WTC11 (cell line): ENCODE data around the gene APMAP. TPM values are rescaled to one million over a fixed set of nuclear protein-coding genes. Genes with fewer than 3 reads are reported as not detected.

Experiments
- ATAC-seq: fragments of 200-7000 bp; cut with Tn5 transposase; 2 replicates; pipeline ENCODE4 v1.10.0; 2021; ENCODE audit warnings: mild to moderate bottlenecking, moderate library complexity
- CTCF ChIA-PET: fragments of 300-600 bp; sonication (Branson Sonifier 250); formaldehyde crosslinking; loops from one replicate; lab custom pipeline; 2021; ENCODE audit warnings: antibody characterized with exemption; lab: Charles Lee
- POLR2A ChIA-PET: fragments of 350-600 bp; sonication (Branson Sonifier 250); formaldehyde crosslinking; loops from one replicate; lab custom pipeline; 2021; ENCODE audit warnings: antibody characterized with exemption; lab: Charles Lee
- DNase-seq: peaks from one replicate; pipeline ENCODE4 v3.0.0; 2021; ENCODE audit warnings: low spot score
- H3K27ac Mint-ChIP-seq: 2 replicates; pipeline ENCODE4 v1.8.0; 2021; ENCODE audit warnings: mixed read lengths
- H3K27me3 Mint-ChIP-seq: 2 replicates; pipeline ENCODE4 v1.8.0; 2021; ENCODE audit warnings: low read depth, mild to moderate bottlenecking, moderate library complexity, mixed read lengths
- H3K36me3 Mint-ChIP-seq: 2 replicates; pipeline ENCODE4 v1.8.0; 2021; ENCODE audit warnings: mixed read lengths
- H3K4me1 Mint-ChIP-seq: 2 replicates; pipeline ENCODE4 v1.8.0; 2022; ENCODE audit warnings: mixed read lengths
- H3K4me3 Mint-ChIP-seq: 2 replicates; pipeline ENCODE4 v1.8.0; 2021; ENCODE audit warnings: mild to moderate bottlenecking, moderate library complexity, mixed read lengths
- H3K9me3 Mint-ChIP-seq: 2 replicates; pipeline ENCODE4 v1.8.0; 2021; ENCODE audit warnings: mixed read lengths
- ATF3 ChIP-seq: sonication (generic); formaldehyde crosslinking; conservative IDR thresholded peaks from 2 replicates; pipeline ENCODE4 v1.8.1; 2022; ENCODE audit warnings: mild to moderate bottlenecking, missing genetic modification reagents
- CBFB ChIP-seq: sonication (generic); formaldehyde crosslinking; IDR thresholded peaks from 2 replicates; pipeline ENCODE4 v1.8.1; 2022; ENCODE audit warnings: mild to moderate bottlenecking, low read depth, missing genetic modification reagents
- CREB1 ChIP-seq: sonication (generic); formaldehyde crosslinking; IDR thresholded peaks from 2 replicates; pipeline ENCODE4 v1.8.0; 2023; ENCODE audit warnings: mild to moderate bottlenecking, missing genetic modification reagents
- CREM ChIP-seq: sonication (generic); formaldehyde crosslinking; IDR thresholded peaks from 2 replicates; pipeline ENCODE4 v1.8.1; 2022; ENCODE audit warnings: mild to moderate bottlenecking, missing genetic modification reagents, moderate library complexity
- CTCF ChIP-seq: fragments of 200-600 bp; IDR thresholded peaks from 2 replicates; pipeline ENCODE4 v1.8.0; 2022; ENCODE audit warnings: antibody characterized with exemption
- E2F4 ChIP-seq: sonication (generic); formaldehyde crosslinking; IDR thresholded peaks from 2 replicates; pipeline ENCODE4 v1.8.1; 2022; ENCODE audit warnings: low read depth, mild to moderate bottlenecking, moderate library complexity, missing genetic modification reagents, borderline replicate concordance
- ERG ChIP-seq: fragments of 250-450 bp; sonication (Bioruptor Pico); IDR thresholded peaks from 2 replicates; pipeline ENCODE4 v1.8.0; 2021; ENCODE audit warnings: mild to moderate bottlenecking
- FOXP1 ChIP-seq: sonication (generic); formaldehyde crosslinking; IDR thresholded peaks from 2 replicates; pipeline ENCODE4 v1.8.0; 2022; ENCODE audit warnings: missing genetic modification reagents, mild to moderate bottlenecking, moderate library complexity, borderline replicate concordance
- GTF2I ChIP-seq: fragments of 250-450 bp; sonication (Bioruptor Pico); conservative IDR thresholded peaks from 2 replicates; pipeline ENCODE4 v1.4.0; 2021; ENCODE audit warnings: mild to moderate bottlenecking
- HMGA2 ChIP-seq: fragments of 250-450 bp; sonication (Bioruptor Pico); IDR thresholded peaks from 2 replicates; pipeline ENCODE4 v1.4.0; 2021; ENCODE audit warnings: mild to moderate bottlenecking, moderate library complexity
- IRF1 ChIP-seq: sonication (generic); formaldehyde crosslinking; IDR thresholded peaks from 2 replicates; pipeline ENCODE4 v1.8.0; 2023; ENCODE audit warnings: missing genetic modification reagents
- IRF2 ChIP-seq: sonication (generic); formaldehyde crosslinking; IDR thresholded peaks from 2 replicates; pipeline ENCODE4 v1.8.0; 2022; ENCODE audit warnings: low read depth, missing genetic modification reagents, borderline replicate concordance
- MYBL2 ChIP-seq: sonication (generic); formaldehyde crosslinking; IDR thresholded peaks from 2 replicates; pipeline ENCODE4 v1.8.1; 2023; ENCODE audit warnings: mild to moderate bottlenecking, moderate library complexity, missing genetic modification reagents
- NFE2L1 ChIP-seq: sonication (generic); formaldehyde crosslinking; IDR thresholded peaks from 2 replicates; pipeline ENCODE4 v1.8.1; 2023; ENCODE audit warnings: missing genetic modification reagents
- NFYB ChIP-seq: sonication (generic); formaldehyde crosslinking; conservative IDR thresholded peaks from 2 replicates; pipeline ENCODE4 v1.8.0; 2022; ENCODE audit warnings: low read depth, missing genetic modification reagents
- TEAD1 ChIP-seq: sonication (generic); formaldehyde crosslinking; IDR thresholded peaks from 2 replicates; pipeline ENCODE4 v1.8.0; 2022; ENCODE audit warnings: mild to moderate bottlenecking, missing genetic modification reagents
- ZNF121 ChIP-seq: sonication (generic); formaldehyde crosslinking; IDR thresholded peaks from 2 replicates; pipeline ENCODE4 v1.8.0; 2023; ENCODE audit warnings: missing genetic modification reagents
- ZNF219 ChIP-seq: sonication (generic); formaldehyde crosslinking; IDR thresholded peaks from 2 replicates; pipeline ENCODE4 v1.8.0; 2023; ENCODE audit warnings: missing genetic modification reagents, mild to moderate bottlenecking, borderline replicate concordance
- ZNF317 ChIP-seq: sonication (generic); formaldehyde crosslinking; IDR thresholded peaks from 2 replicates; pipeline ENCODE4 v1.8.1; 2023; ENCODE audit warnings: low read depth, mild to moderate bottlenecking, moderate library complexity, missing genetic modification reagents, borderline replicate concordance
- ZNF416 ChIP-seq: fragments of 250-450 bp; sonication (Bioruptor Pico); IDR thresholded peaks from 2 replicates; pipeline ENCODE4 v1.9.0; 2021; ENCODE audit warnings: mild to moderate bottlenecking, inconsistent platforms
- total RNA-seq: library from RNA; stranded (reverse); gene quantifications from 3 replicates; pipeline ENCODE4 v1.2.3, GENCODE V29; 2021

The APMAP gene
- total RNA-seq, 1 experiment from 2014 or later, result 55.3 TPM

GRCh38 chr20:25022680-25023079 lies 30.1 kb upstream of the APMAP start (continued):
- TF ChIP-seq NFE2L1 (CRISPR knock-in tag) (no peak), CREM (CRISPR knock-in tag) (no peak)

GRCh38 chr20:25021336-25021735 lies 28.8 kb upstream of the APMAP start:
- no peaks in the 10 kb centered on the region for H3K36me3 Mint-ChIP-seq
- TF ChIP-seq CREM (CRISPR knock-in tag) (no peak), CREB1 (CRISPR knock-in tag) (no peak), ZNF317 (CRISPR knock-in tag) (no peak), GTF2I (CRISPR knock-in tag) (no peak), IRF1 (CRISPR knock-in tag) (no peak), FOXP1 (CRISPR knock-in tag) (no peak), ZNF121 (no peak), CBFB (CRISPR knock-in tag) (no peak), E2F4 (CRISPR knock-in tag) (no peak), ZNF219 (CRISPR knock-in tag) (no peak), TEAD1 (CRISPR knock-in tag) (no peak), HMGA2 (CRISPR knock-in tag) (no peak), CTCF (no peak), ATF3 (CRISPR knock-in tag) (no peak), NFYB (CRISPR knock-in tag) (no peak), IRF2 (CRISPR knock-in tag) (no peak), MYBL2 (CRISPR knock-in tag) (no peak), ERG (CRISPR knock-in tag) (no peak)
- no peaks in the 10 kb centered on the region for H3K9me3 Mint-ChIP-seq
- H3K27me3 Mint-ChIP-seq, result no peaks in the 10 kb centered on the region; the same call in 1 of the 2 replicates
- CTCF ChIA-PET, result no interaction called here
- no peak overlapping the region for H3K27ac Mint-ChIP-seq
- H3K4me1 Mint-ChIP-seq, result peaks cover 29% of the 10 kb centered on the region
- DNase-seq, result no peak
- H3K4me3 Mint-ChIP-seq, result no peak overlapping the region
- no peak for ATAC-seq
- POLR2A ChIA-PET, result no interaction called here

GRCh38 chr20:25020901-25021301 lies 28.4 kb upstream of the APMAP start:
- Mint-ChIP-seq H3K4me3 (no peak overlapping the region), H3K27me3 (no peaks in the 10 kb centered on the region; the same call in 1 of the 2 replicates), H3K36me3 (no peaks in the 10 kb centered on the region), H3K9me3 (no peaks in the 10 kb centered on the region), H3K4me1 (peaks cover 29% of the 10 kb centered on the region), H3K27ac (no peak overlapping the region)
- no peak for TF ChIP-seq ZNF416 (CRISPR knock-in tag)
- ChIA-PET POLR2A (no interaction called here), CTCF (no interaction called here)
- no peak for DNase-seq
- no peak for ATAC-seq
